Measurements from ENCODE around the gene AGL.
A peak's percentile ranks its signal among the peaks of the same experiment; 100 is the strongest.
"Not testable (repeated sequence)": the region's sequence is repeated elsewhere in the genome, so short reads cannot be mapped to it uniquely, and the experiment has no call there.

Gene AGL

GRCh38 chr1:99849744-99850458 lies at the start of gene AGL:
Gene AGL, plus strand, starts transcription at chr1:99850361. Its CDS starts 682 bp downstream, at chr1:99851043.
- Histone ChIP-seq H3K27ac (peak within 1 kb of the TSS; percentile 47 to 95 (median 87)), H3K4me3 (peak within 1 kb of the TSS; percentile 53 to 92 (median 88))

- Histone ChIP-seq H3K4me3 (no peak overlapping the region), H3K27ac (no peak overlapping the region)
These were observed 48.6 kb upstream of the AGL start for GRCh38 chr1:99801584-99801983.

- no peak overlapping the region for H3K4me3 ChIP-seq
- no peak overlapping the region for H3K27ac ChIP-seq
These were observed 43.3 kb upstream of the AGL start for GRCh38 chr1:99806882-99807281.

- Histone ChIP-seq H3K4me3 (no peak overlapping the region), H3K27ac (peak overlapping the region in 10 of 21 experiments; percentile 1 to 73 (median 38))
These were observed 41.6 kb upstream of the AGL start for GRCh38 chr1:99808391-99809115.

- no peak overlapping the region for H3K27ac ChIP-seq
- H3K4me3 ChIP-seq, result no peak overlapping the region
These were observed 39.1 kb upstream of the AGL start for GRCh38 chr1:99811075-99811474.

GRCh38 chr1:99811747-99812146 lies 38.4 kb upstream of the AGL start:
- Histone ChIP-seq H3K27ac (no peak overlapping the region), H3K4me3 (no peak overlapping the region)

- no peak overlapping the region for H3K27ac ChIP-seq
- H3K4me3 ChIP-seq, result no peak overlapping the region
These were observed 35.7 kb upstream of the AGL start for GRCh38 chr1:99814373-99814900.

- no peak overlapping the region for H3K4me3 ChIP-seq
These were observed 33.5 kb upstream of the AGL start for GRCh38 chr1:99816656-99817055.

GRCh38 chr1:99818063-99818699 lies 32.0 kb upstream of the AGL start:
- H3K4me3 ChIP-seq, result no peak overlapping the region

More at GRCh38 chr1:99816656-99817055, 33.5 kb upstream of the AGL start:
- H3K27ac ChIP-seq, result no peak overlapping the region

DNA sequence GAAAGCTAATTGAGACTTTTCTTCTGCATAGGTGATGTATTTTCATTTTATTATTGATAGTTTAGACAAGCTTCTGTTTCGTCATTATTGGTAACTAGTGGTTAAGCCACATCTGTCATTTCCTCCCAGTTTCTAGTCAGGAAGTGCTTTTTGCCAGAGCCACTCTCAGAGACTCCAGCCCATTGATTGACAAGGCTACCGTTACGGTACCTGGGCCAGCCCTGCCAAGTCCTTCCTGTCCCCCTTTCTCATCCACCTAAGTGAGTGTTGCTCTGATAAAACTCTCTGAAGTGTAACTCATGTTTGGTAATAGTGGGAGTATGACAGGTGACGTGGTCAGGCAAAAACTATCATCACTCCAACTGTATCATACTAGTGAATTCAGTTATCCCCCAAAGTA lies 29.6 kb upstream of the AGL start:
- H3K27ac ChIP-seq, result no peak overlapping the region
- no peak overlapping the region for H3K4me3 ChIP-seq

More at GRCh38 chr1:99818063-99818699, 32.0 kb upstream of the AGL start:
- no peak overlapping the region for H3K27ac ChIP-seq

- H3K27ac ChIP-seq, result no peak overlapping the region
- H3K4me3 ChIP-seq, result no peak overlapping the region
These were observed 25.1 kb upstream of the AGL start for GRCh38 chr1:99825098-99825497.

- Histone ChIP-seq H3K4me3 (no peak overlapping the region), H3K27ac (no peak overlapping the region)
These were observed 24.5 kb upstream of the AGL start for GRCh38 chr1:99825702-99826101.

GRCh38 chr1:99827970-99828369 lies 22.2 kb upstream of the AGL start:
- Histone ChIP-seq H3K4me3 (no peak overlapping the region), H3K27ac (no peak overlapping the region)

GRCh38 chr1:99829269-99829668 lies 20.9 kb upstream of the AGL start:
- Histone ChIP-seq H3K4me3 (no peak overlapping the region), H3K27ac (no peak overlapping the region)

- H3K27ac ChIP-seq, H3K4me3 ChIP-seq: not testable (repeated sequence)
These were observed 16.2 kb upstream of the AGL start for GRCh38 chr1:99833911-99834310.

GRCh38 chr1:99836171-99837103 lies 13.7 kb upstream of the AGL start:
- H3K27ac ChIP-seq, H3K4me3 ChIP-seq: not testable (repeated sequence)

DNA sequence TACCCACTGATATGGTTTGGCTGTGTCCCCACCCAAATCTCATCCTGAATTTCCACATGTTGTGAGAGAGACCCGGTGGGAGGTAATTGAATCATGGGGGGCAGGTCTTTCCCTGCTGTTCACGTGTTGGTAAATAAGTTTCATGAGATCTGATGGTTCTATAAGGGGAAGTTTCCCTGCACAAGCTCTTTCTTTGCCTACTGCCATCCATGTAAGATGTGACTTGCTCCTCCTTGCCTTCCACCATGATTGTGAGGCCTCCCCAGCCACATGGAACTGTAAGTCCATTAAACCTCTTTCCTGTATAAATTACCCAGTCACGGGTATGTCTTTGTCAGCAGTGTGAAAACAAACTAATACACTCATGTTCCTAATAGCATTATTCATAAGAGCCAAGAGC lies 9.8 kb upstream of the AGL start:
- not testable (repeated sequence) for H3K4me3 ChIP-seq

GRCh38 chr1:99843760-99844159 lies 6.4 kb upstream of the AGL start:
- Histone ChIP-seq H3K27ac (no peak overlapping the region), H3K4me3 (no peak overlapping the region)

More for the DNA sequence above, 9.8 kb upstream of the AGL start:
- not testable (repeated sequence) for H3K27ac ChIP-seq

DNA sequence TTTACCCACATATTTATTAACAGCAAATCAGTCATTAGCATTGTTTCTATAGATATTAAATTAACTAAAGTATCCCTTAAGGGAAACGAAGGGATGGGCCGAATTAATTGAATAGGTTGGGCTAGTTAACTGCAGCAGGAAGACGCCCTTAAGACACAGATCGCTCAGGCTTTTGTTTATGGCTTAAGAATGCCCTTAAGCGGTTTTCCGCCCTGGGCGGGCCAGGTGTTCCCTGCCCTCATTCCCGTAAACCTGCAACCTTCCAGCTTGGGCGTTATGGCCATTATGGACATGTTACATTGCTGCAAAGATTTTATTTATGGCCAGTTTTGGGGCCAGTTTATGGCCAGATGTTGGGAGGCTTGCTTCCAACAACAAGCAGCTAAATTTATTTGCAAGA lies 5.0 kb upstream of the AGL start:
- H3K4me3 ChIP-seq, H3K27ac ChIP-seq: not testable (repeated sequence)

DNA sequence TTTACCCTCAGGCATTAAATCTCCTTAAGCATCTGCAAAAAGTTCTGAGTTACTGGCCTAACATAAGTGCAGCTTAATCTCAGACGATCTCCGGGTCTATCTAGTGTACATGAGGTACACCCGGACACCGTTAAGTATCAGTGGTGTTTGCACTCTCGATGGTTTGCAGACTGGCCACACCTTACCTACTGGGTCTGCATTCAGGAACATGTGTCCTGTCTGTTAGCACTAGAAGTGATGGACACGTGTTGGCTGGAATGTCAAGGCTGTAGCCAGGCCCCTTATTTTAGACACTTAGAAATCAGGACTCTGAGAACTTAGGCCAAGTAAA lies 783 bp upstream of the AGL start:
- H3K4me3 ChIP-seq, result peak overlapping the region; percentile 53 to 92 (median 88)

More for the DNA sequence above, 783 bp upstream of the AGL start:
- H3K27ac ChIP-seq, result peak overlapping the region in 20 of 21 experiments; percentile 71 to 95 (median 88)

Data from skin epidermis (tissue), 12 donors.